Esophagus muscularis mucosa (tissue), 4 donors: ENCODE results near the gene GALP. TPM values are rescaled to one million over a fixed set of nuclear protein-coding genes. Genes with fewer than 3 reads are reported as not detected.

Experiments
- DNase-seq: peaks from one replicate; pipeline ENCODE4 v3.0.0-alpha.2; 2017; ENCODE audit errors: extremely low spot score
- H3K27ac ChIP-seq, 4 donors: fragments of 200-600 bp; sonication (generic); replicated peaks in 1 of 4; 1 replicate in 3 of 4; 2 replicates in 1 of 4; pipeline ENCODE4 v1.5.1; 2016 to 2019; ENCODE audit warnings: mild to moderate bottlenecking in 1 of 4
- H3K27me3 ChIP-seq, 4 donors: fragments of 200-600 bp; sonication (generic); one replicate each; pipeline versions ENCODE4 v1.5.1 to v1.6.0; 2016 to 2019
- H3K36me3 ChIP-seq, 4 donors: fragments of 200-600 bp; sonication (generic); one replicate each; pipeline ENCODE4 v1.5.1; 2016 to 2019
- H3K4me1 ChIP-seq, 4 donors: fragments of 200-600 bp; sonication (generic); one replicate each; pipeline ENCODE4 v1.5.1; 2016 to 2019
- H3K4me3 ChIP-seq, 4 donors: fragments of 200-600 bp; sonication (generic); 1 replicate in 2 of 4; 2 replicates in 2 of 4; pipeline ENCODE4 v1.5.1; 2016 to 2019; ENCODE audit warnings: mild to moderate bottlenecking in 4 of 4, moderate library complexity in 1 of 4
- H3K9me3 ChIP-seq, 4 donors: fragments of 200-600 bp; sonication (generic); 1 replicate in 3 of 4; 2 replicates in 1 of 4; pipeline ENCODE4 v1.5.1; 2016 to 2019
- CTCF ChIP-seq, 3 experiments: fragments of 200-600 bp in 2 of 3; fragments of 450-650 bp in 1 of 3; sonication (generic) in 2 of 3; IDR thresholded peaks; one replicate each; pipeline ENCODE4 v1.5.1; 2017 to 2019; ENCODE audit warnings: antibody characterized with exemption in 3 of 3, mild to moderate bottlenecking in 2 of 3, moderate library complexity in 1 of 3
- EP300 ChIP-seq: sonication (generic); formaldehyde crosslinking; IDR thresholded peaks from one replicate; pipeline ENCODE4 v1.6.1; 2017; ENCODE audit warnings: antibody characterized with exemption
- POLR2A ChIP-seq: fragments of 450-650 bp; IDR thresholded peaks from one replicate; pipeline ENCODE4 v1.6.1; 2017; ENCODE audit warnings: antibody characterized with exemption, moderate library complexity, mild to moderate bottlenecking, low read depth
- POLR2AphosphoS5 ChIP-seq, 2 donors: sonication (generic); formaldehyde crosslinking; IDR thresholded peaks; one replicate each; pipeline ENCODE4 v1.6.1; 2017; ENCODE audit warnings: antibody characterized with exemption in 2 of 2
- WGBS: methylation state at CpG from one replicate; pipeline ENCODE4 v1.1.5; 2018; 5-methylcytosine and 5-hydroxymethylcytosine counted together
- intact Hi-C: fragments of 100-400 bp; cut with DNase I; formaldehyde crosslinking; loops from one replicate; pipeline ENCODE4 v1.15.1; 2023
- total RNA-seq, 4 donors: library from RNA; depleted of rRNA; stranded (reverse); fragments of >200 nt; gene quantifications; one replicate each; pipeline versions ENCODE4 v1.1.0 to v1.2.1, GENCODE V29; 2016

The GALP gene
- total RNA-seq, 4 donors from 2014 or later, result not detected

- Histone ChIP-seq H3K36me3 (peaks cover 15 to 66% (median 41%) of the 10 kb centered on the region in 4 donors), H3K27ac (no peak overlapping the region), H3K4me3 (no peak overlapping the region), H3K27me3 (no peaks in the 10 kb centered on the region), H3K4me1 (peaks cover 4 to 18% (median 13%) of the 10 kb centered on the region in 4 donors), H3K9me3 (no peaks in the 10 kb centered on the region)
- TF ChIP-seq CTCF (IDR thresholded peaks at IDR 0.05) (peak; percentile 15 to 49 (median 18)), POLR2A (no peak)
- DNase-seq, result no peak
- 73% methylated on average over 9 of the region's 17 CpGs for WGBS
- intact Hi-C loops, result no loop called here
Observed at GRCh38 chr19:56155124-56155687, 20.6 kb upstream of the GALP start.

- WGBS, result 71% methylated on average over 9 of the region's 11 CpGs
- Histone ChIP-seq H3K4me1 (peaks cover 0 to 16% (median 10%) of the 10 kb centered on the region in 4 donors), H3K27me3 (no peaks in the 10 kb centered on the region), H3K36me3 (peaks cover 15 to 77% (median 56%) of the 10 kb centered on the region in 4 donors), H3K9me3 (no peaks in the 10 kb centered on the region), H3K4me3 (no peak overlapping the region), H3K27ac (peak overlapping the region in 3 of 4 donors; percentile 14 to 39 (median 20))
- no peak for DNase-seq
- intact Hi-C loops, result no loop called here
- no peak for TF ChIP-seq POLR2AphosphoS5 (IDR thresholded peaks at IDR 0.05)
- TF ChIP-seq CTCF (IDR thresholded peaks at IDR 0.05), result no peak
- TF ChIP-seq EP300, result no peak
- no peak for TF ChIP-seq POLR2A
Observed at GRCh38 chr19:56156768-56157167, 19.0 kb upstream of the GALP start.

- 87% methylated on average over 13 of the region's 16 CpGs for WGBS
- H3K27ac ChIP-seq, result no peak overlapping the region
- H3K4me3 ChIP-seq, result no peak overlapping the region
- no peak for DNase-seq
- H3K36me3 ChIP-seq, result peaks cover 15 to 77% (median 58%) of the 10 kb centered on the region in 4 donors
- no peaks in the 10 kb centered on the region for H3K9me3 ChIP-seq
- peaks cover 0 to 13% (median 7%) of the 10 kb centered on the region in 4 donors for H3K4me1 ChIP-seq
- no peaks in the 10 kb centered on the region for H3K27me3 ChIP-seq
- TF ChIP-seq POLR2A (no peak), CTCF (IDR thresholded peaks at IDR 0.05) (no peak), EP300 (no peak), POLR2AphosphoS5 (IDR thresholded peaks at IDR 0.05) (no peak)
- intact Hi-C loops, result no loop called here
Observed at GRCh38 chr19:56158170-56158757, 17.5 kb upstream of the GALP start.

DNA sequence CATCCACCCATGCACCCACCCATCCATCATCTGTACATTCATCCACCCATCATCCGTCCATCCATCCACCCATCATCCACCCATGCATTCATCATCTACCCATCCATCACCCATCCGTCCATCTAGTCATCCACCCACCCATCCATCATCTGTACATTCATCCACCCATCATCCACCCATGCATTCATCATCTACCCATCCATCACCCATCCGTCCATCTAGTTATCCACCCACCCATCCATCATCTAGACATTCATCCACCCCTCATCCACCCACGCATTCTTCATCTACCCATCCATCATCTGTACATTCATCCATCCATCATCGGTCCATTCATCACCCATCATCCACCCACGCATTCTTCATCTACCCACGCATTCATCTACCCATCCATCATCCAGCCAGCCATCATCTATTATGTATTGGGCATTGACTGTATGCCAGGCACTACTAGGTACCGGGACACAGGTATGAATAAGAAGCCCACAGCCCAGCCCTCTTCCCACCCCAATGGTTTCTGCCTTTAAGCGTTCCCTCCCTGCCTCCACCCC is 16.7 kb upstream of the GALP start:
- DNase-seq, result no peak
- Histone ChIP-seq H3K4me1 (peaks cover 0 to 13% (median 6%) of the 10 kb centered on the region in 4 donors), H3K9me3 (no peaks in the 10 kb centered on the region), H3K27me3 (no peaks in the 10 kb centered on the region), H3K36me3 (peaks cover 15 to 75% (median 57%) of the 10 kb centered on the region in 4 donors), H3K27ac (no peak overlapping the region), H3K4me3 (no peak overlapping the region)
- TF ChIP-seq POLR2A, result no peak
- no peak for TF ChIP-seq POLR2AphosphoS5 (IDR thresholded peaks at IDR 0.05)
- no peak for TF ChIP-seq EP300
- no peak for TF ChIP-seq CTCF (IDR thresholded peaks at IDR 0.05)
- intact Hi-C loops, result no loop called here
- 96% methylated on average over 9 of the region's 9 CpGs for WGBS
